ENCODE results near the gene AMOTL1. TPM values are rescaled to one million over a fixed set of nuclear protein-coding genes. Genes with fewer than 3 reads are reported as not detected.

The AMOTL1 gene
- total and polyA plus RNA-seq, 2 donors (not counting 3 experiments of a cell fraction or from before 2014, with no cell fraction given): 12.5 to 37.8 TPM

DNA sequence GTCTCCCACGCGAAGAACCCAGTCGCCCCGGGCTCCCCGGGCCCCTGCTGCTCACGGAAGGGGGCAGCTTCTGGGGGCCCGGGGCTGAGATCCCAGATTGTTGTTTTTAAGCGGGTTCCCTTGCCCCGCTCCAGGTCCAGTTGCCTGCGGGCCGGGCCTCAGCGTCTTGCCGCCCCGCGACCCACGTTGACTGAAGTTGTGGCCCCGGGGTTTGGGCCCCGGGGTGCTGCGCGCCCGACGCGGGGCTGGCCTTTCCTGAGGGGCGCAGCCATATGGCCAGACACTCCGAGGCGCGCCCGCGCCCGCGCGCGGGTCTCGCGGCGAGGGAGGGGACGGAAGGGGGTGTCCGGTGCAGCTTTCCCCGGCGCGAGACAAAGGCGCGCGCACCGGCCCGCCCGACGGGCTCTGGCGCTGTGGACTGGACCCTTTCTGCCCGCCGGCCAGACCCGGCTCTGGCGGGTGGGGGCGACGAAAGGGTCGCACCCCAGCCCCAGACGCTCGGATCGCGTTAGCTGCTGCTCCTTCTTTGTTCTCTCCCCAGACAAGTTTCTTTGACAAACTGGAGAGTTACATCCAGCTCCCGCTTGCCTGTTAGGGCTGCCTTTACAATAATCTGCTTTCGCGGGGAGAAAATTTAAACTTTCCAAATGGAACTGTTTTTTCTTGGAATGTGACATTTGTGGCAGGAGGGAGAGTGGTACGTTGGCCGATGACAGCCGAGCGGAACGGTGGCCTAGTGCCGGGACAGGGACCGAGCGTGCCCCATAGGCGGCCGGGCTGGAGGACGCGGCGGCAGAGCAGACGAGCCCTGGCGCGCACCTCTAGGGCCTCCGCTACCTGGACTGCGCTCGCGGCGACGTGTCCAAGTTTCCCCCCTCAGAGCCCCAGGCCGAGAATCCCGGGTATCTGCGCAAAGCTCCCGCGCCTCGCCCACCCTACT lies 716 bp downstream of the AMOTL1 start:
- no peaks in the 10 kb centered on the region for H3K9me1 ChIP-seq (replicated peaks; ENCODE audit: control insufficient read depth, extremely low read depth, insufficient read depth, low read length)
- H3K9me3 ChIP-seq (replicated peaks; ENCODE audit: control insufficient read depth, insufficient read depth, low read length): no peaks in the 10 kb centered on the region
- H3K4me3 ChIP-seq (replicated peaks in 1 of 3; ENCODE audit: insufficient read depth in 1 of 3, low read depth in 1 of 3, low read length in 3 of 3): peak overlapping the region; percentile 55 to 76 (median 73)
- CTCF ChIA-PET: interaction anchor here (0.8 to 6.0 kb wide), 15 partner anchors 12 to 1657 kb away, joined by 3 to 28 read pairs (median 5); no protein-coding TSS in a partner anchor
- H2AFZ ChIP-seq (ENCODE audit: low read depth, low read length): peak overlapping the region; percentile 93
- H3K4me1 ChIP-seq (ENCODE audit: control insufficient read depth, extremely low read depth, insufficient read depth, low read length): peaks cover 19% of the 10 kb centered on the region
- peaks cover 52% of the 10 kb centered on the region for H3K79me2 ChIP-seq (ENCODE audit: control insufficient read depth, insufficient read depth, low read length)
- BruUV-seq (replicated peaks): TSS peak; percentile 22
- TF ChIP-seq MYC (IDR thresholded peaks at IDR 0.05; ENCODE audit: low read depth, low read length) (no peak), POLR2AphosphoS5 (IDR thresholded peaks at IDR 0.05; ENCODE audit: insufficient read depth, low read depth, low read length) (peak; percentile 64)
- H3K27me3 ChIP-seq (ENCODE audit: control insufficient read depth in 2 of 2, insufficient read depth in 2 of 2, low read length in 2 of 2): no peaks in the 10 kb centered on the region
- intact Hi-C loops (cut with micrococcal nuclease) (loop anchor here (1.0 to 10.0 kb wide), 8 partner anchors 25 to 224 kb away; partner anchors contain the start of genes CWC15, FUT4 and KDM4D), dilution Hi-C loops (cut with MboI; ENCODE audit: extremely low pct_ligation_motif_present, low sequenced_read_pairs) (no loop called here)
- peak; percentile 57 for DNase-seq (ENCODE audit: low read depth, low spot score)
- peaks cover 5% of the 10 kb centered on the region for H4K20me1 ChIP-seq (replicated peaks; ENCODE audit: control insufficient read depth, extremely low read depth, insufficient read depth, low read length)
- H3K9ac ChIP-seq (replicated peaks; ENCODE audit: extremely low read depth, insufficient read depth, low read length): peak overlapping the region; percentile 84
- POLR2A ChIA-PET: interaction anchor here (1.5 kb wide), 1 partner anchor 26 kb away, joined by 5 read pairs; no protein-coding TSS in a partner anchor
- H3K27ac ChIP-seq (ENCODE audit: insufficient read depth, low read depth, low read length): peak overlapping the region; percentile 85
- FAIRE-seq: peak; percentile 67
- peak overlapping the region; percentile 84 for H3K4me2 ChIP-seq (ENCODE audit: insufficient read depth, low read length)
- no peaks in the 10 kb centered on the region for H3K36me3 ChIP-seq (ENCODE audit: control insufficient read depth in 2 of 2, extremely low read depth in 1 of 2, insufficient read depth in 2 of 2, low read length in 2 of 2)

DNA sequence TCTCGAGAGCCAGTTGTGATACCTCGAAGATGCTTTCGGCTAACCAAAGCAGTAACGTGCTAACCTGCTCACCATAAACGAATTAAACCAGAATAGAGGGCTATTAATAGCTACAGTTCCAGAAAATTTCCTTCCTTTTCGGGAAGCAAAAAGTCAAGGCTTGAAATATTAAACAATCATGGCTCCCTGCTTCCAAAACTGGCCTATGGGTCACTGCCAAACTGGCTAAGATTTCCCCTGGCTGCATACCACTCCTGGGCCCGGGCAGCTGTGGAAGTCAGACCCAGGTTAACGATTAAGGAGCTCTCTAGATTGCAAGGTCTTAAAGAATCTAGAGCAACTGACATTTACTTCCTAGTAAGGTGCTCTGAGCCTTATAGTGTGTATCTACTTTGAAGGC lies 1.7 kb downstream of the AMOTL1 start:
- TF ChIP-seq FOS (IDR thresholded peaks at IDR 0.05; ENCODE audit: borderline replicate concordance, insufficient read depth, low read length): no peak
- no peak for TF ChIP-seq POLR2A (IDR thresholded peaks at IDR 0.05; ENCODE audit: low read depth, low read length)
- TF ChIP-seq CTCF (IDR thresholded peaks at IDR 0.05; ENCODE audit: extremely low read depth in 1 of 2, insufficient read depth in 1 of 2, low read depth in 1 of 2, low read length in 2 of 2): no peak
- no peak for TF ChIP-seq POLR2AphosphoS5 (IDR thresholded peaks at IDR 0.05; ENCODE audit: insufficient read depth, low read depth, low read length)
- TF ChIP-seq MYC (IDR thresholded peaks at IDR 0.05; ENCODE audit: low read depth, low read length): no peak
- no peak for TF ChIP-seq EZH2 (IDR thresholded peaks at IDR 0.05; ENCODE audit: borderline replicate concordance, low read depth, low read length, severe bottlenecking)
- Histone ChIP-seq H3K36me3 (ENCODE audit: control insufficient read depth in 2 of 2, extremely low read depth in 1 of 2, insufficient read depth in 2 of 2, low read length in 2 of 2) (no peaks in the 10 kb centered on the region), H3K9me3 (replicated peaks; ENCODE audit: control insufficient read depth, insufficient read depth, low read length) (no peaks in the 10 kb centered on the region), H3K4me3 (replicated peaks in 1 of 3; ENCODE audit: insufficient read depth in 1 of 3, low read depth in 1 of 3, low read length in 3 of 3) (peak overlapping the region; percentile 55 to 76 (median 73)), H4K20me1 (replicated peaks; ENCODE audit: control insufficient read depth, extremely low read depth, insufficient read depth, low read length) (peaks cover 5% of the 10 kb centered on the region), H3K79me2 (ENCODE audit: control insufficient read depth, insufficient read depth, low read length) (peaks cover 61% of the 10 kb centered on the region), H3K27ac (ENCODE audit: insufficient read depth, low read depth, low read length) (peak overlapping the region; percentile 85), H2AFZ (ENCODE audit: low read depth, low read length) (peak overlapping the region; percentile 5), H3K4me2 (ENCODE audit: insufficient read depth, low read length) (peak overlapping the region; percentile 84), H3K4me1 (ENCODE audit: control insufficient read depth, extremely low read depth, insufficient read depth, low read length) (peaks cover 19% of the 10 kb centered on the region), H3K9ac (replicated peaks; ENCODE audit: extremely low read depth, insufficient read depth, low read length) (peak overlapping the region; percentile 84), H3K27me3 (ENCODE audit: control insufficient read depth in 2 of 2, insufficient read depth in 2 of 2, low read length in 2 of 2) (no peaks in the 10 kb centered on the region), H3K9me1 (replicated peaks; ENCODE audit: control insufficient read depth, extremely low read depth, insufficient read depth, low read length) (no peaks in the 10 kb centered on the region)
- ChIA-PET CTCF (interaction anchor here (0.7 to 6.0 kb wide), 7 partner anchors 16 to 205 kb away, joined by 3 to 28 read pairs (median 5); no protein-coding TSS in a partner anchor), POLR2A (no interaction called here)
- peak; percentile 43 for FAIRE-seq
- BruUV-seq (replicated peaks): TSS peak; percentile 20
- dilution Hi-C loops (cut with MboI; ENCODE audit: extremely low pct_ligation_motif_present, low sequenced_read_pairs) (no loop called here), intact Hi-C loops (cut with micrococcal nuclease) (loop anchor here (2.0 to 10.0 kb wide), 3 partner anchors 37 to 225 kb away; partner anchors contain the start of genes CWC15, FUT4 and KDM4D)
- peak; percentile 24 for DNase-seq (ENCODE audit: low read depth, low spot score)

Data from endothelial cell of umbilical vein (primary cell).